ENCODE measurements around the gene GHSR. TPM values are rescaled to one million over a fixed set of nuclear protein-coding genes. Genes with fewer than 3 reads are reported as not detected.

Gene GHSR
- total and polyA plus RNA-seq, 2 of the 4 experiments (the other 2 are of a cell fraction) = not detected

GRCh38 chr3:172437713-172438112 is 10.5 kb downstream of the GHSR start:
- no peak overlapping the region for H3K4me3 ChIP-seq (ENCODE audit: insufficient read depth, low read depth, low read length)
- no peak overlapping the region for H3K18ac ChIP-seq (ENCODE audit: low read depth, low read length)
- peaks cover 2% of the 10 kb centered on the region; the same call in 1 of the 2 replicates for H3K9me3 ChIP-seq (ENCODE audit: control insufficient read depth, insufficient read depth, low read length)
- in situ Hi-C loops (cut with MboI; ENCODE audit: low sequenced_read_pairs) (no loop called here), intact Hi-C loops (cut with micrococcal nuclease) (no loop called here), dilution Hi-C loops (cut with HindIII; ENCODE audit: low sequenced_read_pairs, unreplicated experiment) (no loop called here)
- no peak overlapping the region for H2AFZ ChIP-seq (replicated peaks; ENCODE audit: low read length, poor library complexity)
- no peaks in the 10 kb centered on the region for H3K79me1 ChIP-seq (ENCODE audit: low read depth in 1 of 2, low read length in 2 of 2)
- H3K9me1 ChIP-seq (ENCODE audit: insufficient read depth, low read length) = no peaks in the 10 kb centered on the region
- H3K36me3 ChIP-seq (ENCODE audit: control insufficient read depth, insufficient read depth, low read length) = no peaks in the 10 kb centered on the region
- H2AK5ac ChIP-seq (ENCODE audit: low read depth, low read length) = no peak overlapping the region
- no peak overlapping the region for H3K4me2 ChIP-seq (ENCODE audit: low read depth, low read length)
- ATAC-seq (ENCODE audit: low read depth) (no peak), DNase-seq (no peak)
- TF ChIP-seq POLR2A (IDR thresholded peaks at IDR 0.05; ENCODE audit: low read depth, low read length) (no peak), RAD21 (IDR thresholded peaks at IDR 0.05; ENCODE audit: low read length) (no peak), CTCF (conservative IDR thresholded peaks at IDR 0.05; ENCODE audit: low read depth, low read length) (no peak), MAFK (IDR thresholded peaks at IDR 0.05; ENCODE audit: low read depth, low read length) (no peak), FOS (IDR thresholded peaks at IDR 0.05; ENCODE audit: low read depth, low read length) (no peak), RCOR1 (IDR thresholded peaks at IDR 0.05; ENCODE audit: insufficient replicate concordance, low read length) (no peak), MAZ (IDR thresholded peaks at IDR 0.05; ENCODE audit: borderline replicate concordance, low read depth, low read length) (no peak), USF2 (IDR thresholded peaks at IDR 0.05; ENCODE audit: low read depth, low read length) (no peak), ELK1 (IDR thresholded peaks at IDR 0.05; ENCODE audit: borderline replicate concordance, low read depth, low read length) (no peak), SMC3 (IDR thresholded peaks at IDR 0.05; ENCODE audit: low read depth, low read length) (no peak), BHLHE40 (IDR thresholded peaks at IDR 0.05; ENCODE audit: low read depth, low read length) (no peak), CEBPB (IDR thresholded peaks at IDR 0.05; ENCODE audit: low read depth, low read length) (no peak), MXI1 (IDR thresholded peaks at IDR 0.05; ENCODE audit: borderline replicate concordance, low read depth, low read length) (no peak), CHD1 (IDR thresholded peaks at IDR 0.05; ENCODE audit: low read depth, low read length) (no peak)
- H2AK9ac ChIP-seq (replicated peaks; ENCODE audit: low read depth, low read length, poor library complexity) = no peak overlapping the region
- ChIA-PET POLR2A (ENCODE audit: unreplicated experiment) (no interaction called here), CTCF (no interaction called here)
- no peak overlapping the region for H3K4ac ChIP-seq (ENCODE audit: low read depth, low read length)
- no peak overlapping the region for H4K91ac ChIP-seq (ENCODE audit: insufficient read depth, low read depth, low read length)
- no peak overlapping the region for H3K56ac ChIP-seq (ENCODE audit: extremely low read depth, insufficient read depth, low read length)
- H3K14ac ChIP-seq (replicated peaks; ENCODE audit: low read depth, low read length) = no peak overlapping the region
- H3K27me3 ChIP-seq (ENCODE audit: control insufficient read depth, insufficient read depth, low read length) = peaks cover 24% of the 10 kb centered on the region
- BruUV-seq (replicated peaks) = no TSS peak
- H2BK15ac ChIP-seq (ENCODE audit: low read depth, low read length) = no peak overlapping the region
- H3K9ac ChIP-seq (ENCODE audit: low read depth, low read length) = no peak overlapping the region
- H4K8ac ChIP-seq (ENCODE audit: low read depth in 2 of 2, low read length in 2 of 2) = no peak overlapping the region
- H3K27ac ChIP-seq (ENCODE audit: insufficient read depth, low read length) = no peak overlapping the region
- no peak overlapping the region for H4K5ac ChIP-seq (ENCODE audit: low read depth, low read length)
- no peak overlapping the region for H2BK120ac ChIP-seq (ENCODE audit: low read depth, low read length)
- no peak overlapping the region for H2BK20ac ChIP-seq (ENCODE audit: low read depth, low read length)
- no peak overlapping the region for H3K23ac ChIP-seq (ENCODE audit: low read depth, low read length)
- H2BK5ac ChIP-seq (ENCODE audit: low read depth, low read length, poor library complexity, severe bottlenecking) = no peak overlapping the region
- H3K4me1 ChIP-seq (ENCODE audit: control insufficient read depth, insufficient read depth, low read length) = no peaks in the 10 kb centered on the region
- H4K20me1 ChIP-seq (ENCODE audit: insufficient read depth, low read length) = no peaks in the 10 kb centered on the region
